ENCODE results near the gene GTF2H2C.

The GTF2H2C gene

DNA sequence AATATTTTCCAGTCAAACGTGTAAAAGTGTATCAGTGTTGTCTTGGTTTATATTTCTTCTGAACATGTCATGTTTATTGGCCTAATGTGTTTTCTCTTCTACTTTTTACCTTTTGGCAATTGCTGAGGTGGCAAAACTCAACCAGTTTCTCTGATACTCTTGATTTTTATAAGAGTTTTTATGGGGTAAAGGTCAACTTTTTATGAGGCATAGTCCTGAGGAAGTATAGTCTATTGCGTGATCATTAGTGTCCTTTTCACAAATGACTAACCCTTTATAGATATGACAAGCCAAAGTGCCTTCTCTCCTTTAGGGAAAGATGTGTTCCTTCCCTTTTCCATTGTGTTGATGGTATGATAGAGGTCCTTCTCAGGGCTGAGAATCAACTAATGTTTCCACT, 34.5 kb upstream of the GTF2H2C start:
- DNase-seq (ENCODE audit: low read depth) = no peak
- no peak overlapping the region for H3K4me3 ChIP-seq (ENCODE audit: control insufficient read depth, low read depth, low read length)
- TF ChIP-seq, protein P1, sequence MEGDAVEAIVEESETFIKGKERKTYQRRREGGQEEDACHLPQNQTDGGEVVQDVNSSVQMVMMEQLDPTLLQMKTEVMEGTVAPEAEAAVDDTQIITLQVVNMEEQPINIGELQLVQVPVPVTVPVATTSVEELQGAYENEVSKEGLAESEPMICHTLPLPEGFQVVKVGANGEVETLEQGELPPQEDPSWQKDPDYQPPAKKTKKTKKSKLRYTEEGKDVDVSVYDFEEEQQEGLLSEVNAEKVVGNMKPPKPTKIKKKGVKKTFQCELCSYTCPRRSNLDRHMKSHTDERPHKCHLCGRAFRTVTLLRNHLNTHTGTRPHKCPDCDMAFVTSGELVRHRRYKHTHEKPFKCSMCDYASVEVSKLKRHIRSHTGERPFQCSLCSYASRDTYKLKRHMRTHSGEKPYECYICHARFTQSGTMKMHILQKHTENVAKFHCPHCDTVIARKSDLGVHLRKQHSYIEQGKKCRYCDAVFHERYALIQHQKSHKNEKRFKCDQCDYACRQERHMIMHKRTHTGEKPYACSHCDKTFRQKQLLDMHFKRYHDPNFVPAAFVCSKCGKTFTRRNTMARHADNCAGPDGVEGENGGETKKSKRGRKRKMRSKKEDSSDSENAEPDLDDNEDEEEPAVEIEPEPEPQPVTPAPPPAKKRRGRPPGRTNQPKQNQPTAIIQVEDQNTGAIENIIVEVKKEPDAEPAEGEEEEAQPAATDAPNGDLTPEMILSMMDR (conservative IDR thresholded peaks at IDR 0.05; ENCODE audit: control insufficient read depth, insufficient read depth, low read depth, low read length) = no peak

DNA sequence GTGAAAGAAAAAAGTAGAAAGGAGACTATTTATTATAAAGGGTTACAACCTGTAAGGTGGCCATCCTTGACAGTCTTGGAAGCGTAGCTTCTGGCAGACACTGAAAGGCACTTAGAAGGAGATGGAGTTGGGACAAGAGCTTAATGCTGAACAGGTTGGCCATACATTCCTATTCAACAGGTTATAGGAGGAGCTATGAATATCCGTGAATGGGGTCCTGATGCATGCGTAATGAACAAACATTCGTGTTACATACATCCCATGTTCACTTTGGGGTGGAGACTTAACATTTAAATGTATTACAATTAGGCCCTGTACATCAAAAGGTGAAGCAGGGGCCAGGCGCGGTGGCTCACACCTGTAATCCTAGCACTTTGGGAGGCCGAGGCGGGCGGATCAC, 33.3 kb upstream of the GTF2H2C start:
- no peak for DNase-seq (ENCODE audit: low read depth)
- no peak overlapping the region for H3K4me3 ChIP-seq (ENCODE audit: control insufficient read depth, low read depth, low read length)
- TF ChIP-seq, protein P1 (conservative IDR thresholded peaks at IDR 0.05; ENCODE audit: control insufficient read depth, insufficient read depth, low read depth, low read length) = no peak

DNA sequence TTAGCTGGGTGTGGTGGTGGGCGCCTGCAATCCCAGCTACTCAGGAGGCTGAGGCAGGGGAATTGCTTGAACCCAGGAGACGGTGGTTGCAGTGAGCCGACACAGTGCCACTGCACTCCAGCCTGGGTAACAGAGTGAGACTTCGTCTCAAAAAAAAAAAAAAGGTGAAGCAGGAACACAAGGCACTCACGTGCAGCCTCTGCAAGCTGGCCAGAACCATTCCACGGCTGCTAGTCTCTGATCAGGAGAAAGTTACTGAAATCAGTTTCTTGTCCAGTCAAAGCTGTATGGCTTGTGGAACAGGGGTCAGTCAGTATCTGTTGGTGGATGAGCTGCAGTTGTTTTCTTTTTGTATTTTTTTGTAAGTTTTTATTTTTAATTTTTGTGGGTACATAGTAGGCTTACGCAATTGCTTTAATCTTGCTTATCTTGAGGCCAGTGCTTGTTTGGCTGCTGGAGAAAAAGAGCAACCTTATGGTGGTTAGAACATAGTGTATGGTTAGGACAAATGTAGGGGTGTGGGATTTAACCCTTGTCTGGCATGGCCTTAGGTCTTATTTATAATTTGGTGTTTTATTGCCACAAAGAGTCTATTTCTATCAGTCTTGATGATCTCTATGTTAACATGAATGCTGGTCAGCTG, 32.7 kb upstream of the GTF2H2C start:
- TF ChIP-seq, protein P1 (conservative IDR thresholded peaks at IDR 0.05; ENCODE audit: control insufficient read depth, insufficient read depth, low read depth, low read length) = no peak

DNA sequence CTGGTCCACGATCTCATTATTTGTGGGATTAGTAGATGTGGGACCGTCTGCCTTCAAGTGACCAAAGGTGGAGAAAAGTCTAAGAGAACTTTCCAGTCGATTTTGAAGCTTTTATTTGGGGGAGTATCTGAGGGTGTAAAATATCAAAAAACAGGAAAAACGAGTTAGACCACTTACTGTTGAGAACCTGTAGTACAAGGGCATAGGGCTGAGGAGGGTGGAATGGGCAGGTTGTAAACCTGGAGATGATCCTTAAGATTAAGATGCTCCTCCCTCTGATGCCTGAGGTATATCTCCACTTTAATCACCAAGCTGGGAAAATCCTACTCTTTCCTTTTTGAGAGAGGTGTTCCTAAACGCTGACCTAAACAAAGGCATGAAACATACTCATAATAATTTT, 32.0 kb upstream of the GTF2H2C start:
- TF ChIP-seq, protein P1 (conservative IDR thresholded peaks at IDR 0.05; ENCODE audit: control insufficient read depth, insufficient read depth, low read depth, low read length) = no peak
- no peak overlapping the region for H3K4me3 ChIP-seq (ENCODE audit: control insufficient read depth, low read depth, low read length)
- DNase-seq (ENCODE audit: low read depth) = no peak

More for the DNA sequence above, 32.7 kb upstream of the GTF2H2C start:
- no peak overlapping the region for H3K4me3 ChIP-seq (ENCODE audit: control insufficient read depth, low read depth, low read length)
- no peak for DNase-seq (ENCODE audit: low read depth)

DNA sequence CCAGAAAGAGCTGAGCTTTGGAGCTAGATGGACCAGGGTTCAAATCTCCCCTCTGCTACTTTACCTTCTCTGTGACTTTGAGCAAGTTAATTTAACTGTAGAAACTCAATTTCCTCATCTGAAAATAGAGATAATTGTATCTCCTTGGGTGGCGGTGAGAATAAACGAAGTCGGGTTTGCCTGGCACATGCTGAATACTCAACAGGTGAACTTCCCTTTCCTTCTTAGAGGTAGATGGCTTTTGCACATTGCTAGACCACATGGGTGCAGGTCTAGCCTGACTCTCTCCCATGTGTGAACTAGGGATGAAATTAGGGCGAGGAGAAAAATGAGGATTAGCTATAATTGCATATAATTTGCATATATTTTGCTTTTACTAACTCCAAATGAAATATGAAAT, 31.4 kb upstream of the GTF2H2C start:
- no peak overlapping the region for H3K4me3 ChIP-seq (ENCODE audit: control insufficient read depth, low read depth, low read length)
- DNase-seq (ENCODE audit: low read depth) = no peak
- TF ChIP-seq, protein P1 (conservative IDR thresholded peaks at IDR 0.05; ENCODE audit: control insufficient read depth, insufficient read depth, low read depth, low read length) = no peak

DNA sequence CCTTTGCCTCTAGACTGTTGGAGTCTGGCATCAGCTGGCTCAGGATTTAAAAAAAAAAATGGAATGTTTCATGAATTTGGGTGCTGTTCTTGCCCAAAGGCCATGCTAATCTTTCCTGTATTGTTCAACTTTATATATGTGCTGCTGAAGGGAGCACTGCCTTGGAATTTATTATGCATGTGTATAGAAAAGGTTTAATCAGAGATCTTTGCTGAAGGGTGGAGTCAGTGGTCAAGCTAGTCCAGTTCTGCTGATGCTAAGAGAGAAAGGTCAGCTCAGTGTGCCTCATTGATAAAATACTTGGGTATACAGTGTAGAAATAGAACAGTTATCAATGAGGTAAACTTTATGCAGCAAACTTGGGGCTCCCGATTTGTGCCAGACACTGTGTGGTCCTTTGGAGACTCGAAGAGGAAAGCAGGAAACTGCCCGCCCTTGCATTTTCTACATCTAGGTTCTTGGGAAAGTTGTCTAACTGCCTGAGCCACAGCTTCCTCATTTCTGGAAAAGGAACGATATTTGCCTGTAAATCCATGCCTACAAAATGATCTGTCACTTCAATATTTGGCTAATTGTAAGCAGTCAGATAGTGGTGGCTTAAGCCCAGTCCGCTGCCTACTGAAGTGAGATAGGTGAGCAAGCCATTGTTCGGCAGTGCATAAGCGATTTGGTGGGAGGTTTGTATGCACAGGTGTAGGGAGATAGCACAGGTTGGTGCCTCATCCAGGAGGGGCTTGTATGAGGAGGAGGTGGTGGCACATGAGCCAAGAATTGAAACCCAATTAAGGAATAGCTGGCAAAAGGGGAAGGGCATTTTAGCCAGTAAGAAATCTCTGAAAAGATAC, 29.2 kb upstream of the GTF2H2C start:
- TF ChIP-seq, protein P1 (conservative IDR thresholded peaks at IDR 0.05; ENCODE audit: control insufficient read depth, insufficient read depth, low read depth, low read length) = no peak
- H3K4me3 ChIP-seq (ENCODE audit: control insufficient read depth, low read depth, low read length) = no peak overlapping the region
- no peak for DNase-seq (ENCODE audit: low read depth)

Data from fibroblast of mammary gland (primary cell).